Endodermal cell (in vitro differentiated cells): ENCODE measurements around the gene CACNA2D2. TPM values are rescaled to one million over a fixed set of nuclear protein-coding genes. Genes with fewer than 3 reads are reported as not detected.

Experiments used
- DNase-seq: peaks from one replicate; pipeline ENCODE4 v3.0.0-alpha.2; 2017
- H3K27ac ChIP-seq: 2 replicates; pipeline ENCODE4 v1.5.1; 2013; ENCODE audit warnings: mild to moderate bottlenecking, low read depth, low read length, moderate library complexity
- H3K27me3 ChIP-seq: 2 replicates; pipeline ENCODE4 v1.6.1; 2013; ENCODE audit warnings: mild to moderate bottlenecking, low read length, moderate library complexity; ENCODE audit not compliant: insufficient read depth, control insufficient read depth, poor library complexity, severe bottlenecking
- H3K36me3 ChIP-seq: 2 replicates; pipeline ENCODE4 v1.7.0; 2013; ENCODE audit warnings: mild to moderate bottlenecking, low read length, moderate library complexity; ENCODE audit not compliant: control insufficient read depth, insufficient read depth
- H3K4me1 ChIP-seq: one replicate; pipeline ENCODE4 v1.7.0; 2013; ENCODE audit warnings: low read length; ENCODE audit not compliant: control insufficient read depth, insufficient read depth
- H3K4me3 ChIP-seq: 2 replicates; pipeline ENCODE4 v1.5.1; 2013; ENCODE audit warnings: mild to moderate bottlenecking, low read length, moderate library complexity
- H3K9ac ChIP-seq: 2 replicates; pipeline ENCODE4 v1.6.1; 2013; ENCODE audit warnings: mild to moderate bottlenecking, low read length, moderate library complexity; ENCODE audit not compliant: poor library complexity, severe bottlenecking; ENCODE audit errors: extremely low read depth
- H3K9me3 ChIP-seq: 2 replicates; pipeline ENCODE4 v1.6.1; 2013; ENCODE audit warnings: mild to moderate bottlenecking, low read length, moderate library complexity; ENCODE audit not compliant: control insufficient read depth
- H3K27ac Mint-ChIP-seq: 2 replicates; pipeline ENCODE4 v1.8.0; 2020; ENCODE audit warnings: mixed read lengths
- H3K27me3 Mint-ChIP-seq: 2 replicates; pipeline ENCODE4 v1.8.0; 2021; ENCODE audit warnings: mild to moderate bottlenecking, mixed read lengths; ENCODE audit not compliant: insufficient read depth
- H3K36me3 Mint-ChIP-seq: 2 replicates; pipeline ENCODE4 v1.8.0; 2020; ENCODE audit warnings: low read depth, mixed read lengths
- H3K4me1 Mint-ChIP-seq: 2 replicates; pipeline ENCODE4 v1.8.0; 2020; ENCODE audit warnings: mixed read lengths
- H3K4me3 Mint-ChIP-seq: 2 replicates; pipeline ENCODE4 v1.8.0; 2020; ENCODE audit warnings: mild to moderate bottlenecking, moderate library complexity, mixed read lengths
- H3K9me3 Mint-ChIP-seq: 2 replicates; pipeline ENCODE4 v1.8.0; 2020; ENCODE audit warnings: mild to moderate bottlenecking, mixed read lengths
- CTCF ChIP-seq: fragments of 200-600 bp; sonication (generic); conservative IDR thresholded peaks from 2 replicates; pipeline ENCODE4 v1.5.0; 2021; ENCODE audit warnings: antibody characterized with exemption, mild to moderate bottlenecking
- WGBS, 2 experiments: methylation state at CpG; one replicate each; pipeline versions ENCODE4 v1.1.5 to v1.1.7; 2013; ENCODE audit warnings: missing lambda C conversion rate in 2 of 2, mixed read lengths in 1 of 2; ENCODE audit not compliant: insufficient coverage in 1 of 2, insufficient read length in 1 of 2; 5-methylcytosine and 5-hydroxymethylcytosine counted together
- total RNA-seq, 2 donors: library from RNA; stranded (reverse); fragmentation: NEBNext Ultra II Directional in 1 of 2; extraction: Animal tissue kit (Norgen Biotek cat#: 25700) in 1 of 2; gene quantifications; 2 replicates in 1 of 2; 3 replicates in 1 of 2; pipeline ENCODE4 v1.2.1, GENCODE V29; 2021

CACNA2D2 gene
- total RNA-seq, 2 donors from 2014 or later = 17.6 to 20.7 TPM

GRCh38 chr3:50508821-50509220, 5.4 kb upstream of the CACNA2D2 start:
- Histone ChIP-seq H3K27me3 (peaks cover 15% of the 10 kb centered on the region), H3K9ac (no peak overlapping the region), H3K27ac (no peak overlapping the region), H3K4me1 (no peaks in the 10 kb centered on the region), H3K9me3 (no peaks in the 10 kb centered on the region), H3K36me3 (no peaks in the 10 kb centered on the region), H3K4me3 (no peak overlapping the region)
- no peak overlapping the region for H3K27ac Mint-ChIP-seq
- no peaks in the 10 kb centered on the region for H3K9me3 Mint-ChIP-seq
- WGBS, 2 experiments = 86 to 89% methylated on average over 1 of the region's 1 CpG
- TF ChIP-seq CTCF = no peak
- no peak overlapping the region for H3K4me3 Mint-ChIP-seq
- no peaks in the 10 kb centered on the region for H3K4me1 Mint-ChIP-seq
- no peak for DNase-seq
- H3K27me3 Mint-ChIP-seq = peaks cover 17% of the 10 kb centered on the region
- H3K36me3 Mint-ChIP-seq = no peaks in the 10 kb centered on the region

- H3K4me3 ChIP-seq = no peak overlapping the region
These were observed 2.7 kb upstream of the CACNA2D2 start for GRCh38 chr3:50506169-50506568.

GRCh38 chr3:50504681-50505080, 1.2 kb upstream of the CACNA2D2 start:
- Histone ChIP-seq H3K4me3 (no peak overlapping the region), H3K27ac (no peak overlapping the region), H3K27me3 (peaks cover 27% of the 10 kb centered on the region), H3K9ac (no peak overlapping the region), H3K36me3 (no peaks in the 10 kb centered on the region), H3K9me3 (no peaks in the 10 kb centered on the region), H3K4me1 (no peaks in the 10 kb centered on the region)
- no peaks in the 10 kb centered on the region for H3K9me3 Mint-ChIP-seq
- no peak for TF ChIP-seq CTCF
- no peak for DNase-seq
- H3K27ac Mint-ChIP-seq = no peak overlapping the region
- WGBS, 2 experiments = 90 to 92% methylated on average over 2 of the region's 2 CpGs
- H3K4me1 Mint-ChIP-seq = no peaks in the 10 kb centered on the region
- no peaks in the 10 kb centered on the region for H3K36me3 Mint-ChIP-seq
- H3K27me3 Mint-ChIP-seq = peaks cover 41% of the 10 kb centered on the region
- peak overlapping the region; percentile 61 for H3K4me3 Mint-ChIP-seq

More at GRCh38 chr3:50506169-50506568, 2.7 kb upstream of the CACNA2D2 start:
- no peak for TF ChIP-seq CTCF
- no peak overlapping the region for H3K27ac Mint-ChIP-seq
- H3K27me3 Mint-ChIP-seq = peaks cover 31% of the 10 kb centered on the region
- H3K4me1 ChIP-seq = no peaks in the 10 kb centered on the region
- no peak overlapping the region for H3K4me3 Mint-ChIP-seq
- H3K9me3 ChIP-seq = no peaks in the 10 kb centered on the region
- no peak overlapping the region for H3K9ac ChIP-seq
- H3K9me3 Mint-ChIP-seq = no peaks in the 10 kb centered on the region
- no peaks in the 10 kb centered on the region for H3K36me3 Mint-ChIP-seq
- WGBS, 2 experiments = 88 to 90% methylated on average over 2 to 4 of the region's 4 CpGs
- H3K36me3 ChIP-seq = no peaks in the 10 kb centered on the region
- H3K27me3 ChIP-seq = peaks cover 27% of the 10 kb centered on the region
- H3K27ac ChIP-seq = no peak overlapping the region
- no peaks in the 10 kb centered on the region for H3K4me1 Mint-ChIP-seq
- no peak for DNase-seq
